NCI-H2171 (cell line): ENCODE measurements around the gene ORAI1.
"Not testable (repeated sequence)": the region's sequence is repeated elsewhere in the genome, so short reads cannot be mapped to it uniquely, and the experiment has no call there.

Experiments
- DNase-seq: peaks from one replicate; lab custom pipeline; 2025; lab: John Stamatoyannopoulos, UW

The ORAI1 gene

DNA sequence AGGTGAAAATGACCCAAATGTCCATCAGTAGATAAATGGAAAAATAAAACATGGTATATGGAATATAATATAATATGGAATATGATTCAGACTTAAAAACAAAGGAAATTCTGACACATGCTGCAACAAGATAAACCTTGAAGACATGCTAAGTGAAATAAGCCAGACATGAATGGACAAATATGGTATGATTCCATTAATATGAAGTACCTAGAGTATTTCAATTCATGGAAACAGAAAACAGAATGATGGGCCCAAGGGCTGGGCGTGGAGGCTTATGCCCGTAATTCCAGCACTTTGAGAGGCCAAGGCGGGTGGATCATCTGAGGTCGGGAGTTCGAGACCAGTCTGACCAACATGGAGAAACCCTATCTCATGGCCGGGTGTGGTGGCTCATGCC lies 22.7 kb upstream of the ORAI1 start:
- no peak for DNase-seq

DNA sequence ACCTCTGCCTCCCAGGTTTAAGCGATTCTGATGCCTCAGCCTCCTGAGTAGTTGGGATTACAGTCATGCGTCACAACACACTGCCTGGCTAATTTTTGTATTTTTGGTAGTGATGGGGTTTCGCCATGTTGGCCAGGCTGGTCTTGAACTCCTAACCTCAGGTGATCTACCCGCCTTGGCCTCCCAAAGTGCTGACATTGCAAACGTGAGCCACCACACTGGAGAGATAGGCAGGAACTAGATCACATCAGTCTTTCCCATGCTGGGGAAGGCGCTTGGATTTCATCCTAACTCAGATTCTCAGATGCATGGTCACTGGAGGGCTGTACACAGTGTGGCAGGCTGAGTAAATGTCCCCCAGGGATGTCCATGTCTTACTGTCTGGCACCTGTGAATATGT lies 18.0 kb upstream of the ORAI1 start:
- no peak for DNase-seq

DNA sequence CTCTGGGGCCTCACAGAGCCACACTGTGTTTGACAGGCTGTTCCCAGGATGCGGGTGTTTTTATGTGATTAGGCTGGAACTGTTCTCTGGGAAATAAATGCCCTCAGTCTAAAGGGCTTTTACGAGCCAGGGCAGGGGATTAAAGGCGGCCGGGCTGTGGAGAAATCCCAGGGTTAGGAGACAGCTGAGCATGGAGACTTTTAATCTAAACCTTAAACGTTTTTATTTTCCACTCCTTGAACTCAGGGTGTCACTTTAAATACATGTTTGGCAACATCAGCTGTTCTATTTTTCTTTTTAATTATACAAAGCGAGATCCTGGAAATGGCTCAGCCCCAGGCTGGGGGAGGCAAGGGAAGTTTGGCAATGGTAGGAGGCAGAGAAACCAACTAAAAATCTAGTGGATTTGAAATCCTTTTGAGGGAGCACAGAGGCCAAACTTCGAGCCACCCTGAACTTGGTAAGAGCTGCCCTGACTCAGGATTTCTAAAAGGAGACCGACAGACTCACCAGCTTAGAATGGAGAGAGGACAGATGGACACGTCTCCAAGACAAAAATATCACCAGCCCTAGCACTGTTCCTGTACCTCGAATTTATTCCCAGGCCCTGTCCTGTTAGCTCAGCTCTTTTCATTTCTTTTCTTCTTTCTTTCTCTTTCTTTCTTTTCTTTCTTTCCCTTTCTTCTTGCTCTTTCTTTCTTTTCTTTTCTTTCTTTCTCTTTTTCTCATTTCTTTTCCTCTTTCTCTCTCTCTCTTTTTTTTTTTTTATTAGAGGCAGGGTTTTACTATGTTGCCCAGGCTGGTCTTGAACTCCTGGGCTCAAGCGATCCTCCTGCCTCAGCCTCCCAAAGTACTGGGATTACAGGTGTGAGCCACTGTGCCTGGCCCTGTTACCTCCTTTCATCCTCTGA lies 15.8 kb upstream of the ORAI1 start:
- DNase-seq: no peak

DNA sequence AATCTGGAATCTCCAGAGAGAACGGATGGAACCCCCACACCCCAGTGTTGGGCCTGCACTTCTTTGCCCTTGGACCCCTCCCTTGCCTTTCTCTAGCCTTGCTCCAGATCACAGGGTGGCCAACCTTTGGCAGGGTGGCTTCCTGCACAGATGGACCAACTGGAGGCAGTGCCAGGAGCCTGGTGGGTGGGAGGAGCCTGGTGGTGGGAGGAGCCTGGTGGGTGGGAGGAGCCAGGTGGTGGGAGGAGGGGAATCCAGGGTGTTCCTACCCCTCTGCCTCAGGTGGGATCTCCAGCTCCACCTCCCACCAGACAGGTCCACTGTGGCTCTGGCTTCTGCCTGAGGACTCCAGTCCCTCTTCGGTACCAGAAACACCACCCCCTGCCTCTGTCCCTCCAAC lies 15.0 kb upstream of the ORAI1 start:
- no peak for DNase-seq

DNA sequence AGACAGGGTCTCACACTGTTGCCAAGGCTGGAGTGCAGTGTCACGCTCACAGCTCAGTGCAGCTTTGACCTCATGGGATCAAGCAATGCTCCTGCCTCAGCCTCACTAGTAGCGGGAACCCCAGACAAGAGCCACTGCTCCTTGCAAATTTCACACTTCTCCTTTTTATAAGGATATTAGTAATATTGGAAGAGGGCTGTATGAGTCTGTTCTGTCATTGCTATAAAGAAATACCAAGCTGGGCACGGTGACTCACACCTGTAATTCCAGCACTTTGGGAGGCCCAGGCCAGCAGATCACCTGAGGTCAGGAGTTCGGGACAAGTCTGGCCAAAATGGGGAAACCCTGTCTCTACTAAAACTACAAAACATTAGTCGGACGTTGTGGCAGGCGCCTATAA lies 12.9 kb upstream of the ORAI1 start:
- DNase-seq: no peak

DNA sequence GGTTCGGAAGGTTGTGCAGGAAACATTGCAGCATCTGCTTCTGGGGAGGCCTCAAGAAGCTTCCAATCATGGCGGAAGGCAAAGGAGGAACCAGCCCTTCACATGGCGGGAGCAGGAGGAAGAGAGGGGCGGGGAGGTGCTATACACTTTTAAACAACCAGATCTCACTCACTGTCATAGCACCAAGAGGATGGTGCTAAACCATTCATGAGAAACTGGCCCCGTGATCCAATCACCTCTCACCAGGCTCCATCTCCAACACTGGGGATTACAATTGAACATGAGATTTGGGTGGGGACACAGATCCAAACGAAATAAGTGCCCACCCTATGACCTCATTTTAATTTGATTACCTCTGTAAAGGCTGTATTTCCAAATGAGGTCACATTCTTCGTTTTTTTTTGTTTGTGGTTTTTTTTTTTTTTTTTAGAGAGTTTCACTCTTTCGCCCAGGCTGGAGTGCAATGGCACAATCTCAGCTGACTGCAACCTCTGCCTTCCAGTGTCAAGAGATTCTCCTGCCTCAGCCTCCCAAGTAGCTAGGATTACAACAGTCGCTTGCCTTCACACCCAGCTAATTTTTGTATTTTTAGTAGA lies 11.4 kb upstream of the ORAI1 start:
- DNase-seq: no peak

DNA sequence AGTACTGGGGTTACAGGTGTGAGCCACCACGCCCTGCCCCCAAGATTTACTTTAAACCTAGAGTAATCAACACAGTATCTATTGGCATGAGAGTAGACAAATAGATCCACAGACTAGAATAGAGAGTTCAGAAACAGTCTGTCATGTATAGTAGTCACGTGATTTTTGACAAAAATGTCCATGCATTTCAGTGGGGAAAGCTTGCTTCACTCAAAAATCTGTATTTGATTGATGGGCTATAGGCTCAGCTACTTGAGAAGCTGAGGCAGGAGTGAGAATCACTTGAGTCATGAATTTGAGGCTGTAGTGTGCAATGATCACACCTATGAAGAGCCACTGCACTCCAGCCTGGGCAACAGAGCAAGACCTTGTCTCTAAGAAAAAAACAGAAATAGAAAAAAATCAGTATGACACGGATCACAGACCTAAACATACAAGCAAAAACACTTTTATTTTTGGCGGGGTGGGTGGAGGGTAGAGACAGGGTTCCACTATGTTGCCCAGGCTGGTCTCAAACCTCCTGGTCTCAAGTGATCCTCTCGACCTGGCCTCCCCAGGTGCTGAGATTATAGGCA lies 7.6 kb upstream of the ORAI1 start:
- no peak for DNase-seq

DNA sequence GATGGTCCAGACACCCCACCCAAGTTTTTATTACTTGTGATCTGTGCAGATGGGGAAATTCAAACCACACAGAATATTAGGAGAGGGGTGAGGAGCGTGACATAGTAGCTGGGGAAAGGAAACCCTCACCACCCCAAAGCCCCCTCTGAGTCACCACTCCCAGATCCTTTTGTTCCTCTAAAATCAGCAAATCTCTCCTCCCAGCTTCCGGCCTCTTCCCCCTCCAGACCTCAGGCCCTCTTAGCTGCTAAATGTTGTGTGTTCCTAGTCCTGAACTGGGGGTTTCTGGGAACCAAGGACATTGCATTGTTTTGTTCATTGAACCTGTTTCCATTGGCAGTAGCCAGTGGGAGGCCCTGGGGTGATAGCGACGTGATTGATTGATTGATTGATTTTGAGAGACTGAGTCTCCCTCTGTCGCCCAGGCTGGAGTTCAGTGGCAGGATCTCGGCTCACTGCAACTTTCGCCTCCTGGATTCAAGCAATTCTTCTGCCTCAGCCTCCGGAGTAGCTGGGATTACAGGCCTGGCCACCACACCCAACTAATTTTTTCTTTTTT lies 5.9 kb upstream of the ORAI1 start:
- DNase-seq: no peak

DNA sequence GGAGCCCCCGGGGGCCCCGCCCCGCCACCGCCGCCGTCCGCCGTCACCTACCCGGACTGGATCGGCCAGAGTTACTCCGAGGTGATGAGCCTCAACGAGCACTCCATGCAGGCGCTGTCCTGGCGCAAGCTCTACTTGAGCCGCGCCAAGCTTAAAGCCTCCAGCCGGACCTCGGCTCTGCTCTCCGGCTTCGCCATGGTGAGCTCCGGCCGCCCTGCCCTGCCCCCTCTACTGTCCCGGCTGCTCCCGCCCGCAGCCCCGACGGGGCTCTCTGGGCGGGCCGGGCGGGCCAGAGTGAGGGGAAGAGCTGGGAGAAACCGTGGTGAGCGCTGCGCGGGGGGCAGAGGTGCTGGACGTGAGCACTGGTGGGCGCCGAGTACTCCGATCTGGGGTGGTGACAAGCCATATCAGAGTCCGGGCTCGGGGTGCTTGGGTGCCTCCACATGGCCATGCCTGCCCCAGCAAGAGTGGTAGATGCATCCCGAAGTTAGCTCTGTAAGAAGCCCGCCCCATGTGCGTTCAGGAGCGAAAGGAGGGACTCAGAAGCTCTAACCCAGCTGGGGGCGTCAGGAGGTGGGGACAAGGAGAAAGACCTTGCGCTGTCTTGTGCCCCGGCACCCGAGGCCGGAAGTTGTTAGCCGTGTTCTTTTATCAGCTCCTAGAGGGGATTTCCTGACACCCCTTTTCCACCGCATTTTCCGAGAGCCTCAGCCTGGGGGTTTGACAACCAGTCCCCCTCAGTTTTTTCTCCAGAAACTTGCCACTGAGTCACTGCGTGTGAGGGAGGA lies 717 bp downstream of the ORAI1 start:
- DNase-seq: no peak

DNA sequence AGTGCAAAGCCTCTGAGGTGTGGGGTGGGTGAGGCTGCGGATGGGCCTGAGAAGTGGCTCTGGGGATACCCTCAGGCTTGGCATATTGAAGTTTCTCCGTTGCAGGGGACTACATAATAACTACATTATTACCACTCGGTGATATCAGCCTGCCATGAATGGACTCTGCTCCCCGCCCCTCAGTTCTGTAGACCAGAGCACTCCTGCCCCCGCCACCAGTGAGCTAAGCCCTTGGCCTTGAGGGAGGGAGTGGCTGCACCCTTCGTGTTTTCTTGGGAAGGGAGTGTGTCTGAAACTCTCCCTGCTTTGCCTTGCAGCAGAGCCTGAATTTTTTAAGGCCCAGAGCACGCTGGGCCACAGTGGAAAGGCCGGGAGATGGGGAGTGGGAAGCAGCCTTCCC lies 1.7 kb downstream of the ORAI1 start:
- DNase-seq: no peak

DNA sequence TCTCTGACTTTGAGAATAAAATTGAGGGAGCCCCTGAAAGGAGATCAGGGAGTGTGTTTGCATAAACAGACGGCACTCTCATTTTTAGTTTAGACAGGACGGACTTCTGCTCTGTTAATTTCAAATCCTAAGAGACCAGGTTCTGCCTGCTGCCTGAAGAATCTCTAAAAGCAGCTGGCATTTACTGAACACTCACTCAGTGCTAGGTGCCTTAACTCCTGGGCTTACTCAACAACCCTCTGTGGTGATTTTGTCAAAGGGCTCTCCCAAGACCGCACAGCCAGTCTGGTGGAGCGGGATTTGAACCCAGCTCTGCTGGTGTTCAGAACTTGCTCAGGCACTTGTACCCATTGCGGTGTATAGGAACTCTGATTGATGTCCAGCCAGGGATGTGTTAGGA lies 2.2 kb downstream of the ORAI1 start:
- DNase-seq: no peak

DNA sequence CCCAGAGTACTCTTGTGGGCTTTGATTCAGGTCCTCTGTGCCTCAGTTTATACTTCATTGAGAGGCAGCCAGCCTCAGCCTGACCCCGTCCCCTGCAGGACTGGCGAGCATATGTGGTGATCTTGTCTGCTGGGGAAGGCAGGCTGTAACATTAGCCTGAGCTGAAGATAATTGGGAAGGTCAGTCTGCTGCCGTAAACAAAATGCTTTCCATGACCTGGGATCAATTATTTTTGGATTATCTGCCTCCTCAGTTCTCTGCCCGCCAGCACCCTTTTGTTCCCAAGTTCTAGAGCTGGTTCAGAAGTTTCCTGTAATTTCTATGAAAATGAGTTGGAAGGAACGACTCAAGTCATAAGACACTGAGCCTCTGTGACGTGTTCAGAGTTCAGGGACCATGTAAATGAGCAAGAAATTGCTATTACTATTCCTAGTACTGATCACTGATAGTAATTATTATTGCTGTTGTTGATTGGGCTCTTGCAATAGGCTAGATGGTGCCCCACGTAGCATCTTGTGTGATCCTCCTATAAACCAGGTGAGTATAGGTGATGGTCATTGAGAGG lies 4.5 kb downstream of the ORAI1 start:
- DNase-seq: no peak

DNA sequence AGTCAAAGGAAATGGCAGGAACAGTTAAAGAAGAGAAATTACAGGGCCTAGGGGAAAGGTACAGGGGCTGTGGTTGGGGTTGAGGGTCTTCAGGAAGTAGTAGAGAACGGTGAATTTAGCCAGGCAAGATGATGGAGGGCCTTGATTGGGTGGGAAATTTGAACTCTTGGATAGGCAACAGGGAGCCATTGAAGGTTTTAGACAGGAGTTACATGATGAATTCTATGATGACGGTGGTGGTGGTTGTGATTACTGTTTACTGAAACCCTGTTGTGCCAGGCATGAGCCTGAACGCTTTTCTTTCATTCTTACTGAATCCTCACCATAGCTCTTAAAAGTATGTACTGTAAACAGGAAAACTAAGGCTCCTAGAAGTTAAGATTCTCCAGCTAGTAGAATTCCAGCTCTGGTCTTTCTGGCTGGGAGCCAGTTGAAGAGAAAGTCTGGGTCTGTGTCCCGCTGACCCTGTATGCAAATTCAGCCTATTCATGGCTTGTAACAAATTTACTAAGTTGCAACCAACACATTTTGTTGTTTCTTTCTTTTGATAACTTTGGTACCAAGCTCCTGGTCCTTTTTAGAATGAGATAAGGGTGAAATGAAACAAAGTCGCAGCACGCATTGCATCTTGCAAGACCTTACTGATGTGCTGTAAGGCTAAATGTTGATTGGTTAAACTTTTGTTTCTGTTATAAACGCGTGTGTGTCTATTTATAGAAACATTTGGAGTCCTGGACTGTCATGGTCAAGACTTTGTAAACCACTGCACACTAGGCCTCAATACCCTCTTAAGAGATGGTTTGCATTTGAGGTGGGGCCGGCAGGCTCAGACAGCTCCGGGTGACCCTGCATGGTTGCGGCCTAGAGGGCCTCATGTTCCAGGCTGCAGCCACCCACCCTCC lies 6.0 kb downstream of the ORAI1 start:
- no peak for DNase-seq

DNA sequence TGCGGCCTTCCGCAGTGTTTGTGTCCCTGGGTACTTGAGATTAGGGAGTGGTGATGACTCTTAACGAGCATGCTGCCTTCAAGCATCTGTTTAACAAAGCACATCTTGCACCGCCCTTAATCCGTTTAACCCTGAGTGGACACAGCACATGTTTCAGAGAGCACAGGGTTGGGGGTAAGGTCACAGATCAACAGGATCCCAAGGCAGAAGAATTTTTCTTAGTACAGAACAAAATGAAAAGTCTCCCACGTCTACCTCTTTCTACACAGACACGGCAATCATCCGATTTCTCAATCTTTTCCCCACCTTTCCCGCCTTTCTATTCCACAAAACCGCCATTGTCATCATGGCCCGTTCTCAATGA lies 7.5 kb downstream of the ORAI1 start:
- DNase-seq: not testable (repeated sequence)

DNA sequence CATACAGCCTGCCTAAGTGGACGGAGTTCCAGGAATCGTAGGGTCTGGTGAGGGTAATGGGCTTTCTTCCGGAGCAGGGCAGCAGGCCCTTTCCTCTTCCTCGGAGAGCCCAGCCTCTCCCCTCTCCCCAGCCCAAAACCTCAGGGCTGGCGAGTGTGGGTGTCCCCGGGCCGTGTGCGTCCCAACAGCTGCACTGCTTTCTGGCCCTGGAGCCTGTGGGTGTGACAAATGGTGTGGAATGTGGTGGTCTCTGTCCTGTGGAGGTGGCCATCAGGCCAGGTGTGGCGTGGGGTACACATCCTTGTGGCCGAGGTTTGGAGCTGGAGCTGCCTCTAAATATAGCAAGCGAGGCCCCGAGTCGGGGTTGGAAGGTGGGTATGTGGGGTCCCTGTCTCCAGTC lies 8.5 kb downstream of the ORAI1 start:
- DNase-seq: no peak

DNA sequence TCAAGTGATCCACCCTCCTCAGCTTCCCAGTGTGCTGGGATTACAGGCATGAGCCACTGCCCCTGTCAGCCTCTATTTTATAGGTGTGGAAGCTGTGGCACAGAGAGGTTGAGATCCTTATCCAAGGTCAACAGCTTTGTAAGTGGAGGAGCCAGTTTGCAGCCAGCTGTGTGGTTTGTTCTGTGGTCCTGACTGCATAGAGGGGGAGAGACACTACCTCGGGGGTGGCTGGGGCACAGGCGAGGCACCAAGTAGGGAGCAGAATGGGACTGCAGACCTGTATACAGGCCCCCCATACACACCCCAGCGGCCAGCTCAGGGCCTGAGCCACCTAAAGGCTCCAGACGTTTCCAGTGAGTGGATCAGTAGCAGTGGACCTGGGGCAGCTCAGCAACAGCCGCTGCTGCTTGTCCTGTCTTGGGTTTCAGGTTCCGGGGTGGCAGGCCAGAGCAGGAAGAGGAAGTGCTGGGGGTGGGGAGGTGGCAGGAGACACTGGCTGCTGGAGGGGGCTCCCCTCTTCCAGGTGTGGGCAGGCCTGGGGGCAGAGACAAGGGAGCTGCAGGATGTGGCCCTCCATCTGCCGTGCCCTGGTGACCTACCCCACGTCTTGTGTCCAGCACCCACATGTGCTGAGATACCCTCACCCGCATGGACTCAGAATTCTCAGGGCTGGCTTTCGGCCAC lies 11.0 kb downstream of the ORAI1 start:
- no peak for DNase-seq

DNA sequence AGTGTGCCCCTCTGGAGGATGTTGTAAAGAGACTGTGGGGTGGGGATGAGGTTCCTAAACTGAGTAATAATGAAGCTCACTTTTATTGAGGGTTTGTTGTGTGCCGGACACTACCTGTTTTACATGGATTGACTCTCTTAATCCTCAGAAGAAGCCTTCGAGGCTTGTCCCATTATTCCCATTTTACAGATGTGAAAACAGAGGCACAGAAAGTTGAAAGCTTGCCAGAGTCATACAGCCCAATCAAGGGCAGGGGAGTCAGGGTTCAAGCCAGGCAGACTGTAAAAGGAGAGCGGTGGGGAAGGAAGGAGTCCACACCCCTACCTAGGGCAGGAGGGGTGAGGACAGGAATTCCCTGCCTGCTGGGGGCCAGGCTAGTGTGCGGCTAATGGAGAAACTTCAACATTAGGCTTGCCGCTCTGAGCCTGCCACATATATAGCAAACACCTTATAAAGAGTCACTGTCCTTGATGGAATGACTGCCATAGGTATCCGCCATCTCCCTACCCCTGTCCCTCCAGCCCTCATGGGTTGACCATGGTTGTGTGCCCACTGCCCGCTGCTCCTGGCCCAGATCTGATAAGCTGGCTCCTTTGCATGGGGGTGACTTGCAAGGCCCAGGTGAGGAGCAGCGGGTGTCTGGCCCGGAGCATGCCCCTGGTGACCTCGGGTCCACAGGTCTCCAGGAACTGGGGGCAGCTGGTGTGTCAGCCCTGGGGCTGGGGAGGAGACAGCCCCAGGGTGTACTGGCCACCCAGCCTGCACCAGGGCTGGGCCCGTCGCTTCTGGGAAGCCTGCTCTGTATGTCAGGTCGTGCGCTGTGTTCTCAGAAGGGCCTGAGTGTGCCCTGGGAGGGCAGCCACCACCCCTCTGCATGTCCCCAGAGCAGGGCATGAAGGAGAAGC lies 12.2 kb downstream of the ORAI1 start:
- DNase-seq: no peak

DNA sequence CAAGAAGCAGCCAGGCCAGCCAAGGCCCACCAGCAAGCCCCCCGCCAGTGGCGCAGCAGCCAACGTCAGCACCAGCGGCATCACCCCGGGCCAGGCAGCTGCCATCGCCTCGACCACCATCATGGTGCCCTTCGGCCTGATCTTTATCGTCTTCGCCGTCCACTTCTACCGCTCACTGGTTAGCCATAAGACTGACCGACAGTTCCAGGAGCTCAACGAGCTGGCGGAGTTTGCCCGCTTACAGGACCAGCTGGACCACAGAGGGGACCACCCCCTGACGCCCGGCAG lies 15.0 kb downstream of the ORAI1 start:
- no peak for DNase-seq

DNA sequence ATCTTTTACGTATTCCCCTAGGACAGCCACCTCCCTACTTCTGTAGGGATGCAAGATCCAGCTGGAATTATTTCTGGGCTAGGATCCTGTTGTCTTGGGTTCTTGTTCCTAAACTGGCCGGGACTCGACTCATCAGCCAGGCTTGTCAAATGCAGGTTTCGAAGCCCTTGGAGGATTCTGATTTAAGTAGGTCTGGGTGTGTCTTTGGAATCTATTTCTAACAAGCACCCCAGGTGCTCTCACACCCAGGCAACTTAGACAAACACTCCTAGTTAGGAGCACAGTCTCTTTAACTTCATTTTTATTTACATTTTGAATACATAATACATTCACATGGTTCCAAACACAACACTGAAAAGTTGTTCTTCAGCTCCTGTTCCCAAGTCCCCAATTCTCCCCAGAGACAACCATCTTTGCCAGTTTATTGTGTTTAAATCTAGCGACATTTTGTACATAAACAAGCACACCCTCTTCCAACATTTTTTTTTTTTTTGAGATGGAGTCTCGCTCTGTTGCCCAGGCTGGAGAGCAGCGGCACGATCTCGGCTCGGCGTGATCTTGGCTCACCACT lies 22.2 kb downstream of the ORAI1 start:
- DNase-seq: no peak
